NCI-H2227 (cell line): ENCODE data around the gene FARSA.
"Not testable (repeated sequence)": the region's sequence is repeated elsewhere in the genome, so short reads cannot be mapped to it uniquely, and the experiment has no call there.

Experiments used
- DNase-seq: peaks from one replicate; lab custom pipeline; 2025; ENCODE audit not compliant: unreplicated experiment; lab: John Stamatoyannopoulos, UW

The FARSA gene

GRCh38 chr19:12933287-12934072 lies at the start of gene FARSA:
Gene FARSA, minus strand, starts transcription at chr19:12933711. Its CDS starts 15 bp downstream, at chr19:12933696.
- DNase-seq, result peak; percentile 91

DNA sequence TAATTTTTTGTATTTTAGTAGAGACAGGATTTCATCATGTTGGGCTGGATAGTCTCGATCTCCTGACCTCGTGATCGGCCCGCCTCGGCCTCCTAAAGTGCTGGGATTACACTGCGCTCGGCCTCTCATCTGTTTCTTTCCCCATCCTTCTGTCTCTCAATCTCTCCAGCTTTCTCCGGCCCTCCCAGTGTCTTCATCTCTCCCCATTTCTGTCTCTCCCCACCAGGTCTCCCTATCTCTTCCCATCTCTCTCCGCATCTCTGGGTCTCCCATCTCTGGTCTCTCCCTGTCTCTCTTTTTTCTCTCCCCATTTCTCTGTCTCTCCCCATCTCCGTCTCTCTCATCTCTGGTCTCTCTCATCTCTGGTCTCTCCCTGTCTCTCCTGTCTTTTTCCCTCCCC lies 49.6 kb upstream of the FARSA start:
- DNase-seq, result no peak

DNA sequence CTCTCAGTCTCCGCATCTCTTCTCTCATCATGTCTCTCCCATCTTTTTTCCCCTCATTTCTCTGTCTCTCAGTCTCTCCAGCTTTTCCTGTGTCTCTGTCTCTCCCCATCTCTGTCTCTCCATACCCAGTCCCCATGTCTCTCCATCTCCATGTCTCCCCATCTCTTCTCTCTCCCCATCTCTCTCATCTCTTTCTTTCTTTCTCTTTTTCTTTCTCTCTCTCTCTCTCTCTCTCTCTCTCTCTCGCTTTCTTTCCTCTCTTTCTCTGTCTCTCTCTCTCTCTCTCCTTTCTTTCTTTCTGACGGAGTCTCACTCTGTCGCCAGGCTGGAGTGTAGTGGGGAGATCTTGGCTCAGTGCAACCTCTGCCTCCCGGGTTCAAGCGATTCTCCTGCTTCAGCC lies 49.1 kb upstream of the FARSA start:
- DNase-seq, result no peak

- DNase-seq, result no peak
Observed at GRCh38 chr19:12979974-12980373, 46.5 kb upstream of the FARSA start.

DNA sequence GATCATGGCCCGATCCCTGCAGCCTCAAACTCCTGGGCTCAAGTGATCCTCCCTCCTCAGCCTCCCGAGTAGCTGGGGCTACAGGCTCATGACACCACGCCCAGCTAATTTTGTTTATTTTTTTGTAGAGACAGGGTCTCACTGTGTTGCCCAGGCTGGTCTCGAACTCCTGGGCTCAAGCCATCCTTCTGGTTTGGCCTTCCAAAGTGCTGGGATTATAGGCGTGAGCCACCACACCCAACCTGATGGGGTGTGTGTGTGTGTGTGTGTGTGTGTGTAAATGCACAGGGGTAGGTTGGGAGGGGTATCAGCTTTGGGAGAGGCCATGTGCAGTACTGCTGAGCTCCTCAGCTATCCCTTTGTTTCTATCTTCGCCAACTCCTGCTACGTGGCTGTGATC lies 42.6 kb upstream of the FARSA start:
- not testable (repeated sequence) for DNase-seq

DNA sequence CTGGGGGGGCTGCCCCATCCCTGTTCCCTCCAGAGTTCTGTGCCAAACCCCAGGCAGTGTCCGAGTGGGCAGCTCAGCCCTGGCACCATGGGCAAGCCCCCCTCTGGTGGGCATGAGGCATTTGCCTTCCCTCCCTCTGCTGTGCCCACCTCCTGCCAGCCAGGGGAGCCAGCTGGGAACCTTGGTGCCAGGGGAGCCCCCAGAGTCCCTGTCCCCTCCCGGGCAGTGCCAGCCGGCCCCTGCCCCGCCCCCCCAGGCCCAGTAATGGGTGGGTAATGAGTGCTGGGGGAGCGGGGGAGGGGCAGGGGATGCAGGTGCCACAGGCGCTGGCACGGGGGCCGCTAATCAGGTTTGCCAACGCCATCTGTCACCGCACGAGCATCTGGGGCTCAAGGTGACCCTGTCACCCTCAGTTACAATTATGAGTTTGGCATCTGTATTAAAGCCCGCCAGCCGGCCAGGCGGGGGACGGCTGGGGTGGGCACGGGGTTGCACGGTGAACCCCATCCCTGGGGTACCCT lies 41.8 kb upstream of the FARSA start:
- no peak for DNase-seq

- no peak for DNase-seq
Observed at GRCh38 chr19:12974301-12975220, 41.0 kb upstream of the FARSA start.

DNA sequence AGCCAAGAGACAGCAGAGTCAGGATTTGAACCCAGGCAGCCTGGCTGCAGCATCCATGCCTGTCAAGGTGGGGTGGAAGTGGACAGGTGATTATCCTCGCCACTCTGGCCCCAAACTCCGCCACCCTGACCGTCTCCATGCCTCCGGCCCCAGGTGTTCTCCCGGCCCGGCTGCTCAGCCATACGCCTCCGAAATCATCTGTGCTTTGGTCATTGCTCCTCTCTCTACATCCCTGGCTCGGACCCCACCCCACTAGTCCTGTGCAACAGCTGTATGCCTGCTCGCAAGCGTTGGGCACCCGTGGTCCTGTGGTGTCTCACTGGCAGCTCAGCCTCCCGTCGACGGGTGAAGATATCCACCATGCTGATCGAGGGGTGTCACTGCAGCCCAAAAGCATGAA lies 39.7 kb upstream of the FARSA start:
- no peak for DNase-seq

DNA sequence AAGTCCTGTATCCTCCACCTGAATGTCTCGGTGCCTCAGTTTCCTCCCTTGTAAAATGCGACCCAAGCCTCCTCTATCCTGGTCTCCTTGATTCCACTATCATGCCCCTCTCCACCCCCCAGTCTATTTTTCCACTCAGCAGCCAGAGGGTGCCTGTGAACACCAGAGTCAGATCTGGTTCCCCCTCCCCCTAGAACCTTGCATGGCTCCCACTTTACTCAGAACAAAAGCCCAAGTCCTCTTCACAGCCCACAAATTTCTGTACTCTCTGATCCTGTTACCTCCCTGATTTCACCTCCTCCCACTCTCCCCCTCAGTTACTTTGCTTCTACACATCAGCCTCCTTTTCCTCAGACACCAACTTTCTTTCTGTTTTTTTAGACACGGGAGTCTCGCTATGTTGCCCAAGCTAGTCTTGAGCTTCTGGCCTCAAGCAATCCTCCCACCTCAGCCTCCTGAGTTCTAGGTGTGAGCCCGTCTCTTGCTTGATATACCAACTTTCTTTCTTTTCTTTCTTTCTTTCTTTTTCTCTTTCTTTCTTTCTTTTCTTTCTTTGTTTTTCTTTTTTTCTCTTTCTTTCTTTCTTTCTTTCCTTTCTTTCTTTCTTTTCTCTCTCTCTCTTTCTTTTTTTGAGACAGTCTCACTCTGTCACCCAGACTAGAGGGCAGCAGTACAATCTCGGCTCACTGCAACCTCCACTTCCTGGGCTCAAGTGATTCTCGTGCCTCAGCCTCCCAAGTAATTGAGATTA lies 36.7 kb upstream of the FARSA start:
- no peak for DNase-seq

GRCh38 chr19:12969292-12969988 lies 35.9 kb upstream of the FARSA start, which contains the start of gene DAND5:
Gene DAND5, plus strand, starts transcription at chr19:12969576. Its CDS starts 85 bp downstream, at chr19:12969661.
- DNase-seq, result no peak

- no peak for DNase-seq
Observed at GRCh38 chr19:12967907-12968306, 34.4 kb upstream of the FARSA start.

GRCh38 chr19:12965812-12966135 lies 32.3 kb upstream of the FARSA start:
- no peak for DNase-seq

DNA sequence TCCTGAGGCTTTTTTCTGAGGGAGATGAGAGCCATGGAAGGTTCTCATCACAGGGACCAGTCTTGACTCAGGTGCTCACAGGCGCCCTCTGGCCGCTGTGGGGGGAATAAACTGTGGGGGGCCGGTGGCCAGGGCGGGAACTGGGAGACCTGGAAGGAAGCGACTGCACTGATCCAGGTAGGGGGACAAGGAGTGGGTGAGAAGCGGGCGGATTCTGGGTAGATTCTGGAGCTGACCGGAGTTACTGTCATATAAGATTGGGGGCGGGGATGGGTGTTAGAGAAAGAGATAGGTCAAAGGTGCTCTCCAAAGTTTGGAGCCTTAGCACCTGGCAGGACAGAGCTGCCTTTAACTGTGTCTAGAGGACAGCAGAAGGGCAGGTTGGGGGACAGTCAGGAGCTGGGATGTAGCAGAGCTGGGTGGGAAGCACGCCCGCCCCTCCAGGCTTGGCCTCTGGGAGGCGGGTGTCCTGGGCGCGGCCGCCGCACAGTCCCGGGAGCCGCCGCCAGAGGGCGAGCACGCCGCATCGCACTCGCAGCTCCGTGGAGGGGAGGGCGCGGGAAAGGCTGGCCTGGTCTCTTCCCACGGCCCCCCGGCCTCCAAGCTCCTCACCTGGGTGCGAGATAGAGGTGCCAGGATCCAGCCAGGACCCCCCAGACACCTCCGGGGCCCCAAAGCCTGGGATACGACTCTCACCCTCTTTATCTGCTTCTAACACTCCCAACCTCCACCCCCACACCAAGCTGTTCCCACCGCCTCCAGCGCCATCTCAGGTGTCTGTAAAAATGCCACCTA lies 31.7 kb upstream of the FARSA start:
- DNase-seq, result peak; percentile 83

DNA sequence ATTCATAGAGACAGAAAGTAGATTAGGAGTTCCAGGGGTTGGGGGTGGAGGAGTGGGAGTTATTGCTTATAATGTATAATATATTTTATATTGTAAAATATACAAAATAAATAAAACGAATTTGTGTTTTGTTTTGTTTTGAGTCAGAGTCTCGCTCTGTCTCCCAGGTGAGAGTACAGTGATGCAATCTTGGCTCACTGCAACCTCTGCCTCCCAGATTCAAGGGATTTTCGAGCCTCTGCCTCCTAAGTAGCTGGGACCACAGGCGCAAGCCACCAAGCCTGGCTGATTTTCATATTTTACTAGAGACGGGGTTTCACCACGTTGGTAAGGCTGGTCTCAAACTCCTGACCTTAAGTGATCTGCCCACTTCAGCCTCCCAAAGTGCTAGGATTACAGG lies 26.0 kb upstream of the FARSA start:
- no peak for DNase-seq

- not testable (repeated sequence) for DNase-seq
Observed at GRCh38 chr19:12957389-12957952, 24.0 kb upstream of the FARSA start.

DNA sequence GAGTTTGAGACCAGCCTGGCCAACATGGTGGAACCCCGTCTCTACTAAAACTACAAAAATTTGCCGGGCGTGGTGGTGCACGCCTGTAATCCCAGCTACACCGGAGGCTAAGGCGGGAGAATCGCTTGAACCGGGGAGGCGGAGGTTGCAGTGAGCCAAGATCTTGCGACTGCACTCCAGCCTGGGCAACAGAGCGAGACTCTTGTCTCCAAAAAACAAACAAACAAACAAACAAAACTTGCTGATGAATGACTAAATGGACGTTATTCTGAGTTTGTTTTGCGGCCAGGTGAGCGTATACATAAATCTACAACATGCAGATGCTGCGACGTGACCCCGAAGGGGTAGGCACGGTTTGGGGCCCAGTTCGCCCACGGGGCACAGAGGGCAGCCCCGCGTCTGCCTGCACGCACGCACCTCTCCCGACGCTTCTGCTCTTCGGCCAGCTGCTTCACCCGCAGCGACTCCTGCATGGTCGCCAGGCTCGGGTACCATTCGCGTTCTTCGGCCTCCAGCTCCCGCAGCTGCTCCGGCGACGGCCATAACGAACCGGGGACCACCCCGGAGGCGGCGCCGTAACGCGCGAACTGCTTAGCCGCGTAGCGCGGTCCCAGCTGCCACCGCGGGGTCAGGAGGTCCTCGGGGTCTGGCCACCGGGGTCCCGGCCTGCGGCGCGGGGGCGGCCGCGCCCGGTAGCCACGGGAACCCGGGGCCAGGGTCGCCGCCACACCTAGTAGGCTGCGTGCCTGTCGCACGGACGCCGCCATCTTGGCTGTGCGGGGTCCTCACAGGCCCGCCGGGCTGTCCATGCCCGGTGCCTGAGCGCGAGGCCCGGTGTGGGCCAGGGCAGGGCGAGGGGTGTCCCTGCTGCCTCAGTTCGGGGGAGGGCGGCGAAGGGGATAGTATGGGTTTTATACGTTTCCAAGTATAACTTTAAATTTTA lies 23.2 kb upstream of the FARSA start, which contains the start of gene GADD45GIP1:
Gene GADD45GIP1 (minus strand): TSS at position 778 of the 943 bp plus-strand sequence. CDS start 11 bp downstream, at position 767.
- peak; percentile 83 for DNase-seq

GRCh38 chr19:12955996-12956395 lies 22.5 kb upstream of the FARSA start:
- DNase-seq, result no peak

- not testable (repeated sequence) for DNase-seq
Observed at GRCh38 chr19:12955575-12955974, 22.1 kb upstream of the FARSA start.
